Right lobe of liver (tissue), 6 donors: ENCODE results near the gene MAGEA11. TPM values are rescaled to one million over a fixed set of nuclear protein-coding genes. Genes with fewer than 3 reads are reported as not detected.

ENCODE experiments used
- ATAC-seq, 4 donors: fragments of 200-7000 bp; cut with Tn5 transposase; one replicate each; pipeline ENCODE4 v1.9.1; 2020; ENCODE audit warnings: mild to moderate bottlenecking in 4 of 4, moderate library complexity in 4 of 4
- DNase-seq, 3 donors: peaks; one replicate each; pipeline ENCODE4 v3.0.0-alpha.2; 2020
- H3K27ac ChIP-seq, 3 donors: fragments of 200-600 bp; one replicate each; pipeline ENCODE4 v1.8.0; 2022
- H3K27me3 ChIP-seq, 2 donors: fragments of 200-600 bp; one replicate each; pipeline ENCODE4 v1.8.0; 2022
- H3K36me3 ChIP-seq, 4 donors: fragments of 200-600 bp; sonication (generic) in 1 of 4; one replicate each; pipeline versions ENCODE4 v1.5.1 to v1.8.0; 2017 to 2022; ENCODE audit warnings: control low read depth in 1 of 4
- H3K4me1 ChIP-seq, 4 donors: fragments of 200-600 bp; sonication (generic) in 1 of 4; one replicate each; pipeline versions ENCODE4 v1.5.1 to v1.8.0; 2017 to 2022; ENCODE audit warnings: control low read depth in 1 of 4
- H3K4me3 ChIP-seq, 3 donors: fragments of 200-600 bp; one replicate each; pipeline ENCODE4 v1.8.0; 2022
- H3K9me3 ChIP-seq, 4 donors: fragments of 200-600 bp; sonication (generic) in 1 of 4; one replicate each; pipeline versions ENCODE4 v1.5.1 to v1.8.0; 2017 to 2022; ENCODE audit warnings: control low read depth in 1 of 4
- CTCF ChIP-seq, 4 donors: fragments of 200-600 bp in 3 of 4; fragments of 450-650 bp in 1 of 4; IDR thresholded peaks; one replicate each; pipeline versions ENCODE4 v1.5.1 to v1.8.0; 2016 to 2022; ENCODE audit warnings: antibody characterized with exemption in 4 of 4, mild to moderate bottlenecking in 2 of 4
- POLR2A ChIP-seq: fragments of 450-650 bp; IDR thresholded peaks from one replicate; pipeline ENCODE4 v1.6.1; 2017; ENCODE audit warnings: antibody characterized with exemption, mild to moderate bottlenecking
- WGBS: methylation state at CpG from one replicate; pipeline ENCODE4 v1.1.6; 2018; ENCODE audit warnings: low coverage, low lambda C conversion rate; ENCODE audit not compliant: insufficient coverage; ENCODE audit errors: missing lambda C conversion rate; 5-methylcytosine and 5-hydroxymethylcytosine counted together
- intact Hi-C, 2 donors: fragments of 100-400 bp; cut with DNase I; formaldehyde crosslinking; loops; one replicate each; pipeline versions ENCODE4 v1.11.2 to v1.14.1; 2022
- small RNA-seq, 2 experiments: library from RNA; depleted of rRNA; stranded (forward); fragments of <200 nt; gene quantifications; one replicate each; pipeline ENCODE3, GENCODE V24; 2016
- total RNA-seq, 6 experiments: library from RNA; depleted of rRNA in 2 of 6; stranded (reverse); fragments of >200 nt in 2 of 6; fragmentation: NEBNext Ultra II Directional in 3 of 6; extraction: Animal tissue kit (Norgen Biotek cat#: 25700) in 3 of 6; gene quantifications; one replicate each; pipeline versions ENCODE4 v1.1.0 to v1.2.4, GENCODE V29; 2016 to 2023
- donor health status: DM: no; HTN: yes; CAD: no.
- donor health status: DM: no; HTN: no; CAD: no.
- donor health status: DM: no; HTN: no; CAD: no.
- donor health status: DM: no; HTN: yes; CAD: no.
- donor health status: DM: no; HTN: yes; CAD: no.

The MAGEA11 gene
- total RNA-seq, 6 experiments from 2014 or later = not detected

DNA sequence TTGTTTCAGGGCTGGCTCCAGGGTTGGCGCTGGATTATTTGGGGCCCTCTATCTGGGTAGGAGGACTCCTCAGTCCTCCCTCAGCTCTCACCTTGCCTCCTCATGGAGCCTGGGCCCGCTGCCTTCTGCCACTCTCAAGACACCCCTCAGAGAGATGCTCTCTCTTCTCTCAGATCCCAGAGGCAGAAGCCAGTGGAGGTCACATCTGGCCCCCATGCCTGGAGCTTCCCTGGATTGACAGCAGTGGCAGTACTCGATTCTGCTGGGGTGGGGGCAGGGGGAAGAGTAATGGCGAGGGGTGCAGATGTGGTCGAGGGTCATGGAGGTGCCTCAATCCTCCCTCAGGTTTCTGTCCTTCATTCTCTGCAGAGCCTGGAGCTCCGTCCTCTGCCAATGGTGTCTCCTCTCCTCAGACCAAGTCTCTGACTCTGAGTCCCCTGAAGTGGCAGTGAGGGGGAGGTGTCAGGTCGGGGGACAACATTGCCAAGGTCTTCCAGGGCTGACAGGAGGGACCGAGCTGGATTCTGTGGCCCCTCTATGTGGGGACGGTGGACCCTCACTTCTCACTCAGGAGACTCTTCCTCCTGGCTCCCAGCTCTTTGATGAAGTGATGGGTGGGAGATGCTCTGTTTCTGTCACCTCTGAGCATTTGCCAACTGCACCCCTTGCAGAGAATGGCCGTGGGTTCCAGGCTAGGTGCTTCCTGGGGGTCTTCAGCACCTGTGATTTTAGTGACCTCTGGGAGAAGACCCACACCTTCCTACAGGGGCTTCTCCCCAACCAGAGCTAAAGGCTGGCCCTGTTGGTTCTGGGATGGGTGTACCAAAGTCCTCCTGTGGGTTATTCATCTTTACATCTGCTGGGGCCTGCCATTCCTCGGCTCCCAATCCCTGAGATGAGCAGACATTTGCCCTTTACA, 51.1 kb downstream of the MAGEA11 start:
- Histone ChIP-seq H3K36me3 (no peaks in the 10 kb centered on the region), H3K9me3 (no peaks in the 10 kb centered on the region), H3K4me3 (no peak overlapping the region), H3K27me3 (no peaks in the 10 kb centered on the region), H3K27ac (no peak overlapping the region), H3K4me1 (no peaks in the 10 kb centered on the region)
- DNase-seq (peak in 2 of 3 donors; percentile 6 to 43), ATAC-seq (no peak)
- TF ChIP-seq POLR2A (no peak), CTCF (IDR thresholded peaks at IDR 0.05) (no peak)
- WGBS = 53% methylated on average over 3 of the region's 11 CpGs
- intact Hi-C loops = no loop called here

Small RNA genes lying within 50 kb of the gene (small RNA-seq; reads per million reads assigned to genes)
- gene AC244098.1 (0 reads per million in 2 experiments), gene AC244098.2 (0 reads per million in 2 experiments), gene AC244098.3 (0 reads per million in 2 experiments)

Other genes with a start within 250 kb of the MAGEA11 start
- gene IDS, start 206.8 kb upstream of the MAGEA11 start, total RNA-seq = 10 to 100 TPM; 12.7 to 27.3 (median 20.0) TPM
- 10 to 100 TPM in 4 of 6 experiments, 1 to 10 TPM in 2; 5.2 to 13.3 (median 11.7) TPM for gene EOLA1, start 171.0 kb upstream of the MAGEA11 start, total RNA-seq
- not detected for gene HSFX3, start 162.1 kb upstream of the MAGEA11 start, total RNA-seq
- gene MAGEA9B, start 124.6 kb upstream of the MAGEA11 start, total RNA-seq = not detected
- not detected for gene HSFX2, start 116.7 kb upstream of the MAGEA11 start, total RNA-seq
- 10 to 100 TPM in 2 of 6 experiments, 1 to 10 TPM in 4; 6.4 to 10.6 (median 7.4) TPM for gene TMEM185A, start 80.3 kb upstream of the MAGEA11 start, total RNA-seq
- gene HSFX1, start 62.0 kb downstream of the MAGEA11 start, total RNA-seq = 1 to 10 TPM in 1 of 6 experiments, under 1 TPM in 4, not detected in 1; 0.25 to 1.1 (median 0.70) TPM
- gene MAGEA9, start 69.9 kb downstream of the MAGEA11 start, total RNA-seq = not detected
- gene MAGEA8, start 169.1 kb downstream of the MAGEA11 start, total RNA-seq = not detected
- gene HSFX4, start 217.5 kb downstream of the MAGEA11 start, total RNA-seq = not detected
- gene EOLA2, start 226.4 kb downstream of the MAGEA11 start, total RNA-seq = 10 to 100 TPM; 13.8 to 26.9 (median 16.7) TPM